Amniotic stem cell (primary cell): ENCODE results near the gene NFKBIB.

Experiments
- DNase-seq: peaks from one replicate; lab custom pipeline; 2025; lab: John Stamatoyannopoulos, UW

Gene NFKBIB

DNA sequence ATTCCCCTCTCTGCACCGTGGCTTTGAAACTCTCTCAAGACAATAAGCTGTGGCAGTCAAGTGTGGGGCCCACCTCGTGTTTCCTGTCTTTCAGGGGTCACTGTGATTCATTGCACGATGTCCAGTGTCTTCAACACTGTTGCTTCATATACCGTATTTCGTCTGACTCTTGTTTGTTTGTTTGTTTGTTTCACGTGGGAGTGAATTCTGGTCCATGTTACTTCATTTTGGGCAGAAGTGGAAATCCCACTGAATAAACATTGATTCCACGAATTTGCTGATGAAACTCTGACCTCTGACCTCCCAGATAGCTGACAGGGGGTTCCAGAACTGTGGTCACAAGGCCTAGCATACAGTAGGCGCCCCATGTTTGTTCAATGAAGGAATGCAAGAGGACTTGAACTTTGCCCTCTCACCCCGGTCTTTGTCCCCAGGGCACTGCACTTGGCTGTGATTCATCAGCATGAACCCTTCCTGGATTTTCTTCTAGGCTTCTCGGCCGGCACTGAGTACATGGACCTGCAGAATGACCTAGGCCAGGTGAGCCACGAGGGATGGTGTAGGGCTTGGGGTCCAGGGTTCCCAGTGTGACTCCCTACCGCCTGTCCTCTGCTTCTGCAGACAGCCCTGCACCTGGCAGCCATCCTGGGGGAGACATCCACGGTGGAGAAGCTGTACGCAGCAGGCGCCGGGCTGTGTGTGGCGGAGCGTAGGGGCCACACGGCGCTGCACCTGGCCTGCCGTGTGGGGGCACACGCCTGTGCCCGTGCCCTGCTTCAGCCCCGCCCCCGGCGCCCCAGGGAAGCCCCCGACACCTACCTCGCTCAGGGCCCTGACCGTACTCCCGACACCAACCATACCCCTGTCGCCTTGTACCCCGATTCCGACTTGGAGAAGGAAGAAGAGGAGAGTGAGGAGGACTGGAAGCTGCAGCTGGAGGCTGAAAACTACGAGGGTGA lies 5.1 kb downstream of the NFKBIB start:
- no peak for DNase-seq

DNA sequence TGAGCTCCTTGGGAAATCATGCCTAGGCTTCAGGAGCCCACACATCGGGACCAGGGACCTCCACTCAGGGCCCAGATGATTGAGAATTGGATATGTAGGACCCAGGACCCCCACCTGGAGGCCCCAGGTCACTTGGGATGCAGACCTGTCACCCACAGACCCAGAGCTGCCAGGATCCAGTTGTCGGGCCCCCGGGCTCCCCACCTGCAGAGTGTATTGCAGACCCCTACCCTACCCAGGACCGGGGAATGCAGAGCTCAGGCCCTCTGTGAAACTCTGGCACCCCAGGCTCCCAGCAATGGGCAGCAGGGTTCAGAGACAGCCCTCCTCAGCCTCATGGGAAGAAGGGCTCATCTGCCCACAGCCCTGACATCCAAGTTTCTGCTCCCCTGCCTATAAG lies 5.9 kb downstream of the NFKBIB start:
- no peak for DNase-seq

DNA sequence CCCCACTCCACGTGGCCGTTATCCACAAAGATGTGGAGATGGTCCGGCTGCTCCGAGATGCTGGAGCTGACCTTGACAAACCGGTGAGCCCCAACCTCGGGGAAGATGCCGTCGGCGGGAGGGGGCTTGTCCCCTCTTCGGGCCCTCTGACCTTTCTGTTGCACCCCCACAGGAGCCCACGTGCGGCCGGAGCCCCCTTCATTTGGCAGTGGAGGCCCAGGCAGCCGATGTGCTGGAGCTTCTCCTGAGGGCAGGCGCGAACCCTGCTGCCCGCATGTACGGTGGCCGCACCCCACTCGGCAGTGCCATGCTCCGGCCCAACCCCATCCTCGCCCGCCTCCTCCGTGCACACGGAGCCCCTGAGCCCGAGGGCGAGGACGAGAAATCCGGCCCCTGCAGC lies 7.5 kb downstream of the NFKBIB start:
- no peak for DNase-seq

DNA sequence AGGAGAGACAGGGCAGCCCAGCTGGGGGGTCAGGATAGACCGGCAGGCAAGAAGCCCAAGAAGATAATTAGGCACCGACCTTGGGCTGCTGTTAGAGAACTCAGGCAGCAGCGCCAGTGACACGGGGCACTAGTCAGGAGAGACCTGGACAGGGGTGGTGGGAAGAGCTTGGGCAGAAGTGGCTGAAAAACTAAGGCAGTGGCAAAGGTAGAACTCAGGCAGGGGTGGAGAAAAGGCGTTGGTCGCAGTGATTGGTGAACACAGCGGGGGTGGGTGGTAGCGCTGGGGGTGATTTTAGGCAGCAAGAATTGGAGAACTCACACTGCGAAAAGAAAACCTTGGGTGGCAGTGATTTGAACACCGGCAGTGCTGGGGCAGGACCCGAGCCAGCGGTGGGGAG lies 7.9 kb downstream of the NFKBIB start:
- DNase-seq: no peak

DNA sequence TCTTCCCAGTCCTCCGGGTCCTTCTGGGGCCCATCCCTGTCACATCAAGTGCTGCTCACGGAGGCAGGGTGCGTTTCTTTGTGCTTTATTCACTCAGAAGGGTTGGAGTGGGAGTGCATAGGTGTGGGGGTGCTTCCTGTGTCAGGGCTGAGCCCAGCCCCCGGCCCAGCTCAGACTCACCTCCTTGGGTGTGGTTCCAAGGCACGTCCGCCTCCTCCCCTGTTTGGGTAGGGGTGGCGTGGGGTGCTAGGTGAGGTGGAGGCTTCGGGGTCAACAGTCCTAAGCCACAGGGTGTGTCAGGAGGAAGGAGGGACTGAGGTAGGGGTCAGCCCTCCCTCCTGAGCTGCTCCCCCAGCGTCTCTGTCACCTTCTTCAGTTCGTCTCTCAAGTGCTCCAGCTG lies 9.1 kb downstream of the NFKBIB start:
- no peak for DNase-seq

DNA sequence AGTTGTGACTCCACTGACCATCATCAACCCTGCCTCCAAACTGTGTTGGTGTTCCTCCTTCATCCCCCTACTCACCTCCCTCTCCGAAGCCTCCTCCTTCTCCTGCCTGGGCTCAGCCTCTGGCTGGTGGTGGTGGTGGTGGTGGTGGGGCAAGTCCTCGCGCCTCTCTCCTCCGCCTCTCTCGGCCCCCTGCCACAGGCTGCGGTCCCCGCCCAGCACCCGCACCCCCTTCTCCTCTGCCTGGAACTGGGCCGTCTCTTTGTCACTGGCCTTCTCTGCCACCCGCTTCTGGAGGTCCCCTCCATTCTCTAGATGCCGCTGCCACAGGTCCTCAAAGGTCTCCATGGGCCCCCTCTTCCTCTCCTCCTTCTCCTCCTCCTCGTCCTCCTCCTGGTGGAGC lies 10.7 kb downstream of the NFKBIB start:
- DNase-seq: no peak

DNA sequence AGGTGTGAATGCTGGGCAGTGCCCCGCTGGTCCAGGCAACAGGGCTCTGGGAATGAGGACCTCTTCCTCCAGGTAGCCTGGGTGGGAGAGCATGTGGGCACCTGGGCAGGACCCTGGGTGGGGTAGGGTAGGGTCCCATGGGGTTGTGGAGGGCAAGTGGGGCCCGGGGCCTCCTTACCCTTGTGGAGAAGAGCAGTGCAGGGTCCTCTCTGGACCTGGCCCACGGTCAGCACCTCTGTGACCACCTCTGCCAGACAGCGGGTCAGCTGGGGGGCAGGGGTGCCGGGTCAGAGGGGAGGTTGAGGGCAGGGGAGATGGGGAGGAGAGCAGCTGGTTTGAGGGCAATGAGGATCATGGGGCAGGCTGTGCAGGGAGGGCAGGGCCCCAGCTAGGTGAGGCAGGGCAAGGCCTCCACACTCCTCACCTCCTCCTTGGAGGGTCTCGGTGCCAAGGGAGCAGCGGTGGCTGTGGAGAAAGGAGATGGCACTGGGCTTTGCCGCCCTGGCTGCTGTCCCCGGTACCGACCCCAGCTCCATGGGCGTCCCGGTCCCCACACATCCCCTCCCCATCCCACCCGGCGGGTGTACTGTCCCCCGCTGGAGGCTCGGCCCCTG lies 11.7 kb downstream of the NFKBIB start:
- DNase-seq: no peak

DNA sequence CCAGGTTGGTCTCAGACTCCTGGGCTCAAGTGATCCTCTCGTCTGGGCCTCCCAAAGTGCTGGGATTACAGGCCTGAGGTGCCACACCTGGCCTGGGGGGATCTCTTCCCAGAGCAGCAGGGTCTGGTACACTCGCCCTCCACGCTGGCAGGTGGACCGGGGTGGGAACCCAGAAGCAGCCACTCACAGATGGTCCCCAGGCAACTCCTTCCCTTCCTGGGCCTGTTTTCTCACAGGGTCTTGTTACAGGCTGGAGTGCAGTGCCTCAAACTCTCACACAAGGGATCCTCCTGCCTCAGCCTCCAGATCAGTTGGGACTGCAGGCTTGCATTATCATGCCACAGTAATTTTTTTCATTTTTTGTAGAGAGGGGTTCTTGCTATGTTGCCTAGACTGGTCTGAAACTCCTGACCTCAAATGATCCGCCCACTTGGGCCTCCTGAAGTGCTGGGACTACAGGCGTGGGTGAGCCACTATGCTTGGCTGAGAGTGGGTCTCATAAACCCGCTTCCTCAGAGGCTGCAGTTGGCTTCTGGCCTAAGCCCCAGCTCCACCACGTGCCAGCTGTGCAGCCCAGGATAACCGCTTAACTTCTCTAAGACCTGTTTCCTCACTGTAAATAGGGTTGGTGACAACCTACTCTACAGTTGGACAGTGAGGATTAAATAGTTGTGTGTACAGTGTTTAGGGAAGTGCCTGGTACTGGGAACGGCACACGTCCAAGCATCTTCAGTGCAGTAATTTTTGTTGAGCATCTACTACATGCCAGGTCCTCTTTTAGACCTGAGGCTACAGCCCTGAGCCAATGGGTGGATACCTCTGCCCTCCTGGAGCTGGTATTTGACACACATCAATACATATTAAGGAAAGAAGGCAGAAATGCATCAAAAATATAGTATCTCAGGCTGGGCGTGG lies 13.1 kb downstream of the NFKBIB start:
- DNase-seq: no peak

DNA sequence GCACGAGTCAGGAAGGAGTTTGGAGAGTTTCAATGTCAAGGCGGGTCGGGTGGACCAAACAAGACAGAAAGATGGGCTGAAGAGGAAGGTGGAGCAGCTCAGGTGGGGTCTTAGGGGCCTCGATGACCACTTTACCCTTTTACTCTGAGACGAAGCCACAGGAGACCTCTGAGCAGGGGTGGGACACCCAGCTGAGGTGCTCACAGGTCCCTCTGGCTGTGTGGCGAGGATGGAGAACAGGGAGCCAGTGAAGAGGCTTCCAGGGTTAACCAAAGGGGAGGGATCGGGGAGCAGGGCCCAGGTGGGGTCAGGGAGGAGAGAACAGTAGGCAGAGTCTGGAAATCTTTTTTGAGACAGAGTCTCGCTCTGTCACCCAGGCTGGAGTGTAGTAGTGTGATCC lies 14.2 kb downstream of the NFKBIB start:
- no peak for DNase-seq

DNA sequence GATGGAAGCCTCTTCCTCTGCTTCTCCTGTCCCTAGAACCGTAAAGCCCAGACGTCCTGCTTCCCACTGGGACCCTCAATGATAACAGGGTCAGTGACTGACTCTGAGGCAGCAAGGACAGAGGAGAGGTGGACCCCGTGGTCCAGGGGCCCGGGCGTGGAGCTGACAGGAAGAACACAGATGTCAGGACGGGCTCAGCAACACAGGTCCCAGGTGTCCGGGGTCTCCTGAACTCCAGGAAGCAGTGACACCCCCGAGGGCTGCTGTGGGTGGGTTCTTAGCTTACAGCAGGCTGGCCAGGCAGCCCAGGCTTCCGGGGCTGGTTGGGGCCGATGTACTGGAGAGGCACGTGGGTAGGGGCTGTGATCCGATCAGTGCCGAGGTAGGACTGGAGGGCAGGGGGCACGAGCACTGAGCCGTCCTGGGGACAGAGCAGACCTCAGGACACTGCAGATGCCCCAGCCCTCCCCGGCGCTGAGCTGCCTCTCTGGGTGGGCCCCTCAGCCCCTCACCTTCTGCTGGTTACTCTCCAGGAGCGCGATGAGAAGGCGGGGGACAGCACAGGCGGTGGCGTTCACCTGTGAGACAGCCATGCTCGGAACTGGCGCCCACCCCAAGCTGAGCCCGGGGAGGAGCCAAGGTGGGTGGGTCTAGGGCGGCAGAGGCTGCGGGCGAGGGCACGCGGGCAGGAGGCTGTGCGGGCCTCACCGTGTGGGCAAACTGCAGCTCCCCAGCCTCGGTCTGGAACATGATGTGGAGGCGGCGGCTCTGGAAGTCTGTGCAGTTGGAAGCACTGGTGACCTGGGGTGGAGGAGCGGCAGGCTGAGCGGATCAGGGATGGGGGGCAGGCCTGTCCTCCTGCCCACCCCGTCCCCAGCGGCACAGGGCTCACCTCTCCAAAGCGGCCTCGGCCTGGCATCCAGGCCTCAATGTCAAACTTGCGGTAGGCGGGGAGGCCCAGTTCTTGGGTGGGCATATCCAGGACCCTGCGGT lies 15.9 kb downstream of the NFKBIB start:
- no peak for DNase-seq

DNA sequence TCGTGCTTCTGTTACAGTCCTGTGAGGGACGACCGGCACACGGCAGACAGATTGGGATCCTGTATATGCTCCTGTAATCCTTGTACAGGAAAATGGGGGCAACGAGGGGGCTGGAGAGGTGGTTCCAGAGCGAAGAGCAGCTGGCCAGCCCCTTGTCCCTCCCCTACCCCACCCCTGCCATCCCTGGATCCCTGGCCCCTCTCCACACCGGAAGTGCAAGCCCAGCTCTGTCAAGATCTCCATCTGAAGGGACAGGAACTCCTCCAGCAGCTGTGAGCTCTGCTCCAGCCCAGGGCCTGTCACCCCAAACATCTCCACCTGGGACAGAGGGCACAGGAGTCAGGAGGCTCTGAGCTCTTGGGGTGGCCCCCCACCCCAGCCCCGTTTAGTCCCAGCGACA lies 17.7 kb downstream of the NFKBIB start:
- no peak for DNase-seq

DNA sequence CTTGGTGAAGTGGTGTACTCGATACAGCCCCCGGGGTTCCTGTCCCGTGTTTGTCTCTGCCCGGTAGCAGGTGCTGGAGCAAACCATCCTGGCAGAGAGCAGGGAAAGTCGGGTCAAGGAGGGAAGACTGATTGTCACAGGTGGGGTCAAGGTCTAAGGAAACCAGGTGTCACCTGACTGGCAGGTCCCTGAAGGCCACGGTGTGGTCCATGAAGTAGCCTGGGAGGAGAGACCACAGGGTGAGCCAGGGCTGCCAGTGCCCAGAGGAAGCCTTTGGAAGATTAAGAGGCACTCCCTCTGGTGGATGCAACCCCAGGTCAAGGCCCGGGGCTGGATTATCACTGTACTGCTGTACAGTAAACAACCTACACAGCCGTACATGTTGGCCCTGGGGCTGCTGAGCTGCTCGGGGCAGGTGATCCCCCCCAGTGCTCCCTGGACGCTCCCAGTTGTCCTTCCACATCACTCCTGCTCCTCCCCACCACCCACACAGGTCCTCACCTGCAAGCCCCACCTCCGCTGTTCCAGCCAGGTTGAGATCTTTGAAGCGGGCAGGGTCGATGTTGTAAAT lies 18.2 kb downstream of the NFKBIB start:
- no peak for DNase-seq

DNA sequence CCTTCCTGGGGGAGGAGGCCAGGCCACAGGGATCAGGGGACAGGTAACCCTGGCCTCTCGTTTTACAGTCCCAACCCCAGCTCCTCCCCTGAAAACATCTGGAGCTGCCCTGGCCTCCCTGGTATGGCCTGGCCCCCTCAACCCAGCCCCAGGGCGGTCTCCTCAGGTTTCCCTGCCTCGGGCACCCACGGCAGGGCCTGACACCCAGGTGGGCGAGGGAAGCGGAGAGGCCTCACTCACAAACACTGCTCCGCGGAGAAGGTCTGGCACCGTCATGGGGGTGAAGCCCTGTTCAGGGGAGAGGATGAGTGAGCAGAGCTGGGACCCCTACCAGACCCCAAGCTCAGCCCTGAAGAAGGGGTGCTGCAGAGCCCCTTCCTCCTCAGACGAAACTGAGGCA lies 18.8 kb downstream of the NFKBIB start:
- DNase-seq: no peak

DNA sequence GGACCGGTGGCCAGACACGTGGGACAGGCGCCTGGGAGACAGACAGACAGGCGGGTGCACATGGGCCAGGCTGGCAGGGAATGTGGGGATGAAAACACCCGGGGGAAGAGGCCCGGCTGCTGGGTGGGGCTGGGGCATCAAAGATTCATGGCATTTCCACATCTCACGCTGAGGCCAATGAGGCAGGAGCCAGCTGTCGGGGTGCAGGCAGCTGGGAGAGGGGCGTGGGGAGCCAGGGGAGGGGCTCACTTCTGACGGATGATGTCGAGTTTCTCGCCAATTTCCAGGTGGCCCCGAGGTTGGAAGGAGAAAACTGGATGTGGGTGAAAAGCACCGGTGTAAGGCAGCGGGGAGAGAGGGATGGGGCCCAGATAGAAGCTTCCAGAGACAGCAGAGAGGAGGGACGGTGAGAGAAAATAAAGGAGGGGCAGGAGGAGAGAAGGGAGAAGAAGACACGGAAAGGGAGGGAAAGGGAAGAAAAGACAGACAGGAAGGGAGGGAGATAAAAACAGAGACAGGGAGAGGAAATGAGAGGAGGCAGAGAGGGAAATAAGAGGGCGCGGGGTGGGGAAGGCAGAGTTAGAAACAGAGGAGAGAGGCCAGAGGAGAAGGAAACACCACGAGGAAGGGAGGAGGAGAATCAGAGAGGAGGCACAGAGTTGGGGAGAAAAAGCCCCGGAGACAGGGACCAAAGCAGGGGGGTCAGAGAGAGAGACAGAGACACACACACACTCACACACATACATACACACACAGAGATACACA lies 20.2 kb downstream of the NFKBIB start:
- DNase-seq: no peak

DNA sequence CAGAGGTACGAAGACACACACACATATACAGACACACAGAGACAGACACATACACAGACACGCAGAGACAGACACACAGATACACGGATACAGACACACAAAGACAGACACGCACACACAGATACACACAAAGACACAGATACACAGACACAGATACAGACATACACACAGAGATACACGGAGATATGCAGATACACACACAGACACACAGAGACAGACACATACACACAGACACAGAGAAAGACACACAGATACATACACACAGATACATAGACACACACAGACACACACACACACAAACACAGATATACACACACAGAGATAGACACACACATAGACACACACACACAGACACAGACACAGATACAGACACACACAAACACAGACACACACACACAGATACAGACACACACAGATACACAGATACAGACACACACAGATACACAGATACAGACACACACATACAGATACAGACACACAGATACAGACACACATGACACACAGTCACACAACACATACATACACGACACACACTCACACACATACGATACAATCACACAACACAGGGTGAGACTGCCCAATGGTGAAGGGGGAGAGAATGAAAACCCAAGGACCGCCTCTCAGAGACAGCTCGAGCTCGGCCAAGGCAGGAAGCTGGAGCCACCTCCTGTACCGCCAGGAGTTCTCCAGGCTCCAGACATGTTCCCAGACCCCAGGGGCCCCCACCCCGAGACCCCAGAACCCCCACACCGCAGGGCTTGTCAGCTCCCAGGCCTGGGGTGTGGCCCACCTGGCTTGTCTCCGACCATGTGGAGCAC lies 21.0 kb downstream of the NFKBIB start:
- DNase-seq: no peak

DNA sequence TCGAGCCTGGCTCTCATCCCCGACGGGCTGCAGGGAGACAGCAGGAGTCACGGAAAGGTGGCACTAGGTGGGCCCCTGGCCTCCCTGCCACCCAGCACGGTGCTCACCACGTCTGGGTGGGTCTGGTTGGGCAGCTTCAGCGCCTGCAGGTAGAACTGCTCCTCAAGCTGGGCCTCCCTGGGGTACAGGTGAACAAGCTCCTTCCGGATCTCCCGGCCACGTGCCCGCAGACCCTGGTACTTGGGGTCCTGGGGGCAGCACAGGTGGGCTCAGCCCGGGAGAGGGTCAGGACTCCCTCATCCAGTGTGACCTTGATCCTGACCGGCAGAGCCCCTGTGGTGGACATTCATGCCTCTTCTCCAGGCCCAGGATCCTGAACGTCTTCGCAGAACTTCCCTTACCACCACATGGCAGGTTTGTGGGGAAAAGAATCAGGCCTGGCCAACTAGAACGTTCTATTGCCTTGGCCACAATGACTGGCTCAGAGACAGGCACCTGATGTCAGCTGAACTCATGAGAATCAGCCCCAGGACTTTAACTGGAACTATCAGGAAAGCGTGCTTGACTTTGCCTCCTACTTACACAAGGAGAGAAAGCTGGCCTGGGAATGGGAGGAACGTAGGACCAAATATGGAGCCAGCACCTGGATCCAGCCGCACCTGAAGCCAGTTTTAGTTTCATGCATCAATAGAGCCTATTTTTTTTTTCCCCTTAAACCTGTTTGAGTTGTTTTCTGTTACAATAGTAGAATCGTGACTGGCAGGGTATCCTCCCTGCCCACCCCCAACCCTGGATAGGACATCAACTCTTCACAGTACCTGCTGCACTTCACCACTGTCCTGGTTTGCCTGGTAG lies 21.9 kb downstream of the NFKBIB start:
- no peak for DNase-seq

DNA sequence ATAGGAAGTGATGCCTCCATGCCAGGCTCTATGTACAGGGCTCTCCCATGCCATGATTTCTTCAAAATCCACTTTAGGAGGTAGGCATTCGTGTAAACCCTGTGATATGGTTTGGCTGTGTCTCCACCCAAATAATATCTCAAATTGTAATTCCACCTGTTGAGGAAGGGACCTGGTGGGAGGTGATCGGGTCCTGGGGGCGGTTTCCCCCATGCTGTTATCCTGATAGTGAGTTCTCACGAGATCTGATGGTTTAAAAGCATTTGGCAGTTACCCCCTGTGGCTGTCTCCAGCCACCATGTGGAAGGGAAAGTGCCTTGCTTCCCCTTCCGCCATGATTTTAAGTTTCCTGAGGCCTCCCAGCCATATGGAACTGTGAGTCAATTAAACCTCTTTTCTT lies 22.7 kb downstream of the NFKBIB start:
- DNase-seq: no peak

DNA sequence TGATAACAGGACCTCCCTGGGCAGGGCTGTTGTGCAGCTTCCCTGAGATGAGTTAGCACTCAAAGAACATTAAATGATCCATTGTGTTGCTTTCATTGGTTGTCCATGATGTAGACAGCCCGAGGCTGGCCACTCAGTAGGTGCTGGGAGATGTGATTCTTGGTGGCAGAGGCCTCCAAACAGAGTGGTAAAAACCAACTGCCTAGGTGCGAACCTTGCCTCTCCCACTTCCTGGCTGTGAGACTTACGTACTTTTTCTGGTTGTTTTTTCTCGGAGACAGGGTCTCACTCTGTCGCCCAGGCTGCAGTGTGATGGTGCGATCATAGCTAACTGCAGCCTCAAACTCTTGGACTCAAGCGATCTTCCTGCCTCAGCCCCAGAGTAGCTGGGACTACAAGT lies 24.6 kb downstream of the NFKBIB start:
- no peak for DNase-seq
